ENCODE results near the gene IDNK.
"Not testable (repeated sequence)": the region's sequence is repeated elsewhere in the genome, so short reads cannot be mapped to it uniquely, and the experiment has no call there.

IDNK gene

GRCh38 chr9:83613298-83613697 lies 9.6 kb upstream of the IDNK start:
- not testable (repeated sequence) for H3K36me3 ChIP-seq (ENCODE audit: control insufficient read depth, insufficient read depth, low read length); H3K27me3 ChIP-seq (ENCODE audit: control insufficient read depth, insufficient read depth, low read length); H3K4me1 ChIP-seq (ENCODE audit: control insufficient read depth, insufficient read depth, low read length); H3K4me3 ChIP-seq (ENCODE audit: low read depth, low read length); H3K27ac ChIP-seq (ENCODE audit: low read depth, low read length); H3K9me3 ChIP-seq (ENCODE audit: control insufficient read depth, insufficient read depth, low read depth, low read length); H3K9ac ChIP-seq (ENCODE audit: low read length)

GRCh38 chr9:83617299-83617698 lies 5.6 kb upstream of the IDNK start:
- Histone ChIP-seq H3K27me3 (ENCODE audit: control insufficient read depth, insufficient read depth, low read length) (no peaks in the 10 kb centered on the region), H3K36me3 (ENCODE audit: control insufficient read depth, insufficient read depth, low read length) (no peaks in the 10 kb centered on the region), H3K4me3 (ENCODE audit: low read depth, low read length) (no peak overlapping the region), H3K27ac (ENCODE audit: low read depth, low read length) (no peak overlapping the region), H3K9ac (ENCODE audit: low read length) (no peak overlapping the region), H3K9me3 (ENCODE audit: control insufficient read depth, insufficient read depth, low read depth, low read length) (no peaks in the 10 kb centered on the region), H3K4me1 (ENCODE audit: control insufficient read depth, insufficient read depth, low read length) (peaks cover 7% of the 10 kb centered on the region)

- peaks cover 13% of the 10 kb centered on the region for H3K4me1 ChIP-seq (ENCODE audit: control insufficient read depth, insufficient read depth, low read length)
- peak overlapping the region; percentile 46 for H3K4me3 ChIP-seq (ENCODE audit: low read depth, low read length)
- no peaks in the 10 kb centered on the region for H3K9me3 ChIP-seq (ENCODE audit: control insufficient read depth, insufficient read depth, low read depth, low read length)
- no peak overlapping the region for H3K27ac ChIP-seq (ENCODE audit: low read depth, low read length)
- no peaks in the 10 kb centered on the region for H3K27me3 ChIP-seq (ENCODE audit: control insufficient read depth, insufficient read depth, low read length)
- H3K9ac ChIP-seq (ENCODE audit: low read length): no peak overlapping the region
- H3K36me3 ChIP-seq (ENCODE audit: control insufficient read depth, insufficient read depth, low read length): no peaks in the 10 kb centered on the region
Observed at GRCh38 chr9:83620841-83621636, 1.9 kb upstream of the IDNK start.

- Histone ChIP-seq H3K27me3 (ENCODE audit: control insufficient read depth, insufficient read depth, low read length) (no peaks in the 10 kb centered on the region), H3K9me3 (ENCODE audit: control insufficient read depth, insufficient read depth, low read depth, low read length) (no peaks in the 10 kb centered on the region), H3K9ac (ENCODE audit: low read length) (peak overlapping the region; percentile 82), H3K27ac (ENCODE audit: low read depth, low read length) (no peak overlapping the region), H3K4me3 (ENCODE audit: low read depth, low read length) (peak overlapping the region; percentile 62), H3K36me3 (ENCODE audit: control insufficient read depth, insufficient read depth, low read length) (no peaks in the 10 kb centered on the region), H3K4me1 (ENCODE audit: control insufficient read depth, insufficient read depth, low read length) (peaks cover 13% of the 10 kb centered on the region)
Observed at GRCh38 chr9:83622433-83622938, 457 bp upstream of the IDNK start.

- Histone ChIP-seq H3K4me1 (ENCODE audit: control insufficient read depth, insufficient read depth, low read length) (peaks cover 13% of the 10 kb centered on the region), H3K36me3 (ENCODE audit: control insufficient read depth, insufficient read depth, low read length) (no peaks in the 10 kb centered on the region), H3K4me3 (ENCODE audit: low read depth, low read length) (peak overlapping the region; percentile 62), H3K27ac (ENCODE audit: low read depth, low read length) (no peak overlapping the region; the same call in 1 of the 2 replicates), H3K9me3 (ENCODE audit: control insufficient read depth, insufficient read depth, low read depth, low read length) (no peaks in the 10 kb centered on the region), H3K27me3 (ENCODE audit: control insufficient read depth, insufficient read depth, low read length) (no peaks in the 10 kb centered on the region), H3K9ac (ENCODE audit: low read length) (peak overlapping the region; percentile 82)
Observed at GRCh38 chr9:83623679-83624076, 735 bp downstream of the IDNK start.

GRCh38 chr9:83625178-83625577 lies 2.2 kb downstream of the IDNK start:
- Histone ChIP-seq H3K27me3 (ENCODE audit: control insufficient read depth, insufficient read depth, low read length) (no peaks in the 10 kb centered on the region), H3K36me3 (ENCODE audit: control insufficient read depth, insufficient read depth, low read length) (no peaks in the 10 kb centered on the region; the same call in 1 of the 2 replicates), H3K4me1 (ENCODE audit: control insufficient read depth, insufficient read depth, low read length) (peaks cover 13% of the 10 kb centered on the region), H3K4me3 (ENCODE audit: low read depth, low read length) (no peak overlapping the region), H3K27ac (ENCODE audit: low read depth, low read length) (no peak overlapping the region), H3K9me3 (ENCODE audit: control insufficient read depth, insufficient read depth, low read depth, low read length) (no peaks in the 10 kb centered on the region), H3K9ac (ENCODE audit: low read length) (no peak overlapping the region)

GRCh38 chr9:83628540-83628939 lies 5.6 kb downstream of the IDNK start:
- H3K4me1 ChIP-seq (ENCODE audit: control insufficient read depth, insufficient read depth, low read length): peaks cover 10% of the 10 kb centered on the region
- H3K36me3 ChIP-seq (ENCODE audit: control insufficient read depth, insufficient read depth, low read length): no peaks in the 10 kb centered on the region; the same call in 1 of the 2 replicates
- no peak overlapping the region for H3K4me3 ChIP-seq (ENCODE audit: low read depth, low read length)
- H3K9ac ChIP-seq (ENCODE audit: low read length): no peak overlapping the region
- no peaks in the 10 kb centered on the region for H3K27me3 ChIP-seq (ENCODE audit: control insufficient read depth, insufficient read depth, low read length)
- H3K9me3 ChIP-seq (ENCODE audit: control insufficient read depth, insufficient read depth, low read depth, low read length): no peaks in the 10 kb centered on the region
- no peak overlapping the region for H3K27ac ChIP-seq (ENCODE audit: low read depth, low read length)

GRCh38 chr9:83629433-83630104 lies 6.6 kb downstream of the IDNK start:
- H3K9ac ChIP-seq (ENCODE audit: low read length): no peak overlapping the region
- no peak overlapping the region for H3K4me3 ChIP-seq (ENCODE audit: low read depth, low read length)
- no peaks in the 10 kb centered on the region; the same call in 1 of the 2 replicates for H3K36me3 ChIP-seq (ENCODE audit: control insufficient read depth, insufficient read depth, low read length)
- peaks cover 7% of the 10 kb centered on the region for H3K4me1 ChIP-seq (ENCODE audit: control insufficient read depth, insufficient read depth, low read length)
- H3K9me3 ChIP-seq (ENCODE audit: control insufficient read depth, insufficient read depth, low read depth, low read length): no peaks in the 10 kb centered on the region
- no peaks in the 10 kb centered on the region for H3K27me3 ChIP-seq (ENCODE audit: control insufficient read depth, insufficient read depth, low read length)
- no peak overlapping the region for H3K27ac ChIP-seq (ENCODE audit: low read depth, low read length)

GRCh38 chr9:83630938-83631457 lies 8.1 kb downstream of the IDNK start:
- H3K27ac ChIP-seq (ENCODE audit: low read depth, low read length): no peak overlapping the region

GRCh38 chr9:83633255-83633654 lies 10.3 kb downstream of the IDNK start:
- Histone ChIP-seq H3K36me3 (ENCODE audit: control insufficient read depth, insufficient read depth, low read length) (no peaks in the 10 kb centered on the region; the same call in 1 of the 2 replicates), H3K27ac (ENCODE audit: low read depth, low read length) (no peak overlapping the region), H3K4me3 (ENCODE audit: low read depth, low read length) (no peak overlapping the region), H3K9ac (ENCODE audit: low read length) (no peak overlapping the region), H3K9me3 (ENCODE audit: control insufficient read depth, insufficient read depth, low read depth, low read length) (no peaks in the 10 kb centered on the region), H3K4me1 (ENCODE audit: control insufficient read depth, insufficient read depth, low read length) (peaks cover 7% of the 10 kb centered on the region), H3K27me3 (ENCODE audit: control insufficient read depth, insufficient read depth, low read length) (no peaks in the 10 kb centered on the region)

More at GRCh38 chr9:83630938-83631457, 8.1 kb downstream of the IDNK start:
- Histone ChIP-seq H3K4me1 (ENCODE audit: control insufficient read depth, insufficient read depth, low read length) (peaks cover 7% of the 10 kb centered on the region), H3K27me3 (ENCODE audit: control insufficient read depth, insufficient read depth, low read length) (no peaks in the 10 kb centered on the region), H3K36me3 (ENCODE audit: control insufficient read depth, insufficient read depth, low read length) (no peaks in the 10 kb centered on the region; the same call in 1 of the 2 replicates), H3K9ac (ENCODE audit: low read length) (no peak overlapping the region), H3K4me3 (ENCODE audit: low read depth, low read length) (peak overlapping the region; percentile 21; the same call in 1 of the 2 replicates), H3K9me3 (ENCODE audit: control insufficient read depth, insufficient read depth, low read depth, low read length) (no peaks in the 10 kb centered on the region)

GRCh38 chr9:83633676-83634075 lies 10.7 kb downstream of the IDNK start:
- H3K9me3 ChIP-seq (ENCODE audit: control insufficient read depth, insufficient read depth, low read depth, low read length): no peaks in the 10 kb centered on the region
- no peak overlapping the region for H3K4me3 ChIP-seq (ENCODE audit: low read depth, low read length)
- peaks cover 7% of the 10 kb centered on the region for H3K4me1 ChIP-seq (ENCODE audit: control insufficient read depth, insufficient read depth, low read length)
- H3K27me3 ChIP-seq (ENCODE audit: control insufficient read depth, insufficient read depth, low read length): no peaks in the 10 kb centered on the region
- H3K36me3 ChIP-seq (ENCODE audit: control insufficient read depth, insufficient read depth, low read length): no peaks in the 10 kb centered on the region; the same call in 1 of the 2 replicates
- H3K9ac ChIP-seq (ENCODE audit: low read length): no peak overlapping the region
- H3K27ac ChIP-seq (ENCODE audit: low read depth, low read length): no peak overlapping the region

Data from HUES6 (cell line).